Trophoblast cell (in vitro differentiated cells and primary cell): ENCODE data around the gene GPR132.

ENCODE experiments used
- DNase-seq, 2 donors: peaks; one replicate each; pipeline ENCODE4 v3.0.0-alpha.2; 2016
- H2AFZ ChIP-seq: 2 replicates; pipeline ENCODE4 v1.6.1; 2013; ENCODE audit warnings: low read length, moderate library complexity, mild to moderate bottlenecking; ENCODE audit not compliant: insufficient read depth, poor library complexity
- H2AK5ac ChIP-seq: 2 replicates; pipeline ENCODE4 v1.6.1; 2013; ENCODE audit warnings: mild to moderate bottlenecking, low read length
- H2BK120ac ChIP-seq: 2 replicates; pipeline ENCODE4 v1.6.1; 2013; ENCODE audit warnings: low read length, mild to moderate bottlenecking, moderate library complexity; ENCODE audit not compliant: insufficient read depth, poor library complexity
- H2BK12ac ChIP-seq: 2 replicates; pipeline ENCODE4 v1.6.1; 2013; ENCODE audit warnings: mild to moderate bottlenecking, low read length, moderate library complexity
- H2BK5ac ChIP-seq: 2 replicates; pipeline ENCODE4 v1.6.1; 2013; ENCODE audit warnings: low read length, low read depth, moderate library complexity, mild to moderate bottlenecking; ENCODE audit not compliant: poor library complexity
- H3K14ac ChIP-seq: 2 replicates; pipeline ENCODE4 v1.6.1; 2013; ENCODE audit warnings: mild to moderate bottlenecking, low read length
- H3K18ac ChIP-seq: 2 replicates; pipeline ENCODE4 v1.6.1; 2013; ENCODE audit warnings: mild to moderate bottlenecking, low read length
- H3K23ac ChIP-seq: 2 replicates; pipeline ENCODE4 v1.6.1; 2013; ENCODE audit warnings: low read length
- H3K27ac ChIP-seq: 2 replicates; pipeline ENCODE4 v1.5.1; 2013; ENCODE audit warnings: low read depth, mild to moderate bottlenecking, inconsistent platforms, low read length, moderate library complexity
- H3K27me3 ChIP-seq: 2 replicates; pipeline ENCODE4 v1.6.1; 2013; ENCODE audit warnings: inconsistent platforms, mild to moderate bottlenecking, low read length, moderate library complexity; ENCODE audit not compliant: insufficient read depth
- H3K36me3 ChIP-seq, 2 experiments: 1 replicate in 1 of 2; 2 replicates in 1 of 2; pipeline ENCODE4 v1.6.1; 2013; ENCODE audit warnings: low read length in 2 of 2, mild to moderate bottlenecking in 2 of 2, moderate library complexity in 1 of 2; ENCODE audit not compliant: insufficient read depth in 2 of 2, control insufficient read depth in 1 of 2
- H3K4ac ChIP-seq: 2 replicates; pipeline ENCODE4 v1.6.1; 2013; ENCODE audit warnings: low read depth, mild to moderate bottlenecking, low read length, moderate library complexity
- H3K4me1 ChIP-seq, 2 experiments: 1 replicate in 1 of 2; 2 replicates in 1 of 2; pipeline ENCODE4 v1.6.1; 2013; ENCODE audit warnings: low read length in 2 of 2, mild to moderate bottlenecking in 2 of 2, moderate library complexity in 1 of 2; ENCODE audit not compliant: insufficient read depth in 2 of 2, control insufficient read depth in 1 of 2
- H3K4me2 ChIP-seq: 2 replicates; pipeline ENCODE4 v1.6.1; 2013; ENCODE audit warnings: inconsistent platforms, mild to moderate bottlenecking, low read length, moderate library complexity
- H3K4me3 ChIP-seq: 2 replicates; pipeline ENCODE4 v1.5.1; 2013; ENCODE audit warnings: mild to moderate bottlenecking, low read depth, low read length, inconsistent platforms
- H3K79me1 ChIP-seq: one replicate; pipeline ENCODE4 v1.6.1; 2013; ENCODE audit warnings: low read length
- H3K79me2 ChIP-seq: 2 replicates; pipeline ENCODE4 v1.6.1; 2013; ENCODE audit warnings: low read length, mild to moderate bottlenecking; ENCODE audit not compliant: control insufficient read depth, insufficient read depth, poor library complexity
- H3K9ac ChIP-seq: 2 replicates; pipeline ENCODE4 v1.6.1; 2013; ENCODE audit warnings: mild to moderate bottlenecking, low read length
- H3K9me3 ChIP-seq: 2 replicates; pipeline ENCODE4 v1.6.1; 2013; ENCODE audit warnings: low read depth, mild to moderate bottlenecking, control low read depth, inconsistent platforms, low read length; ENCODE audit not compliant: insufficient read depth
- H4K12ac ChIP-seq: 2 replicates; pipeline ENCODE4 v1.6.1; 2013; ENCODE audit warnings: low read depth, mild to moderate bottlenecking, low read length, moderate library complexity
- H4K8ac ChIP-seq: 2 replicates; pipeline ENCODE4 v1.6.1; 2013; ENCODE audit warnings: low read depth, mild to moderate bottlenecking, low read length, moderate library complexity
- H4K91ac ChIP-seq: one replicate; pipeline ENCODE4 v1.6.1; 2013; ENCODE audit warnings: low read depth, mild to moderate bottlenecking, low read length, moderate library complexity
- WGBS: extraction: QIAGEN DNeasy Blood & Tissue Kit; methylation state at CpG from one replicate; pipeline ENCODE4 v1.1.7; 2013; ENCODE audit warnings: missing lambda C conversion rate; ENCODE audit not compliant: insufficient read length, insufficient coverage; ENCODE audit errors: extremely low coverage; 5-methylcytosine and 5-hydroxymethylcytosine counted together

GPR132 gene

DNA sequence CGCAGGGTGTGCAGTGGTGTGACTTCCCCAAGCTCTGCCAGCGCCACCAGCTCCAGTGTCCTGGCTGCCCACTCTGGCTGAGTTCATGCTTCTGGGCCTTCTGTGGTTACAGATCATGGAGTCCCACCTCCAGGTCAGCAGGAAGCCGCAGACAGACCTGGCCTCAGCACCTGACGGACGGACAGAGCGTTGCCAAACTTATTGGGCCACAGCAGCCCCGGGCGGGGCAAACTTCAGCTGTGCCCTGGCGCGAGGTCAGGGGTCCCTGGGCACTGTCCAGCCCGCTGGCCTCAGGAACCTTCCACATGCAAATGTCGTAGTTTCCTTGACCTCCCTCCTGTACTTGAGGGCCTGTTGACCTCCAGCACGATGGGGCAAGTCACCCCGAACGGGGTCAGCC is 11.2 kb downstream of the GPR132 start:
- H4K8ac ChIP-seq: no peak overlapping the region
- peaks cover 3% of the 10 kb centered on the region for H3K9me3 ChIP-seq
- no peak overlapping the region for H2BK120ac ChIP-seq
- H3K14ac ChIP-seq: no peak overlapping the region
- WGBS: no CpG with 5 or more reads among the region's 15 CpGs
- H4K12ac ChIP-seq: no peak overlapping the region
- no peak overlapping the region for H3K4me3 ChIP-seq
- H2AFZ ChIP-seq: no peak overlapping the region
- H3K4me1 ChIP-seq: no peaks in the 10 kb centered on the region
- no peak overlapping the region for H3K23ac ChIP-seq
- no peak overlapping the region for H2BK12ac ChIP-seq
- no peaks in the 10 kb centered on the region for H3K36me3 ChIP-seq
- H2BK5ac ChIP-seq: no peak overlapping the region
- H3K18ac ChIP-seq: no peak overlapping the region
- H3K79me1 ChIP-seq: no peaks in the 10 kb centered on the region
- peaks cover 11% of the 10 kb centered on the region for H3K27me3 ChIP-seq
- H3K27ac ChIP-seq: no peak overlapping the region
- H3K4ac ChIP-seq: no peak overlapping the region
- no peak overlapping the region for H2AK5ac ChIP-seq
- H3K9ac ChIP-seq: no peak overlapping the region
- H3K79me2 ChIP-seq: peaks cover 1% of the 10 kb centered on the region
- no peak overlapping the region for H3K4me2 ChIP-seq
- no peak for DNase-seq
- H4K91ac ChIP-seq: no peak overlapping the region

DNA sequence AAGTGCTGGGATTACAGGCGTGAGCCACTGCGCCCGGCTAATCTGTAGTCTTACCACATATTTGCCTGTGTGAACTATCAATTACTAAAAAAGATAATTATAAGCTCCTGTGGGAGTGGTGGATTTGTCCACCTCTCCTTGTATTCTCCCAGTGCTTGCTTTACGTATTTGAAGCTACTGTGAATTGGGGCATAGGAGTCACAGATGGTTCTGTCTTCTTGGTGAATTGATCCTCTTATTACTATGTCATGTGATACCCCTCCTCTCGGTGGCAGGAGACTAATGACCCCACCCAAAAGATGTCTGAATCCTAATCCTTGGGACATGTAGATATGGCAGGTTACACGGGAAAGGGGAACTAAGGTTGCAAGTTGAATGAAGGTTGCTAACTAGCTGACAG is 11.8 kb downstream of the GPR132 start:
- Histone ChIP-seq H3K36me3 (no peaks in the 10 kb centered on the region), H3K79me2 (no peaks in the 10 kb centered on the region), H2AFZ (no peak overlapping the region), H3K9ac (no peak overlapping the region), H3K23ac (no peak overlapping the region), H3K4me3 (no peak overlapping the region), H2BK12ac (no peak overlapping the region), H3K4ac (no peak overlapping the region), H3K4me1 (no peaks in the 10 kb centered on the region), H3K27me3 (peaks cover 11% of the 10 kb centered on the region), H3K27ac (no peak overlapping the region), H4K91ac (no peak overlapping the region), H4K12ac (no peak overlapping the region), H3K18ac (no peak overlapping the region), H3K4me2 (no peak overlapping the region), H3K14ac (no peak overlapping the region), H2BK120ac (no peak overlapping the region), H3K79me1 (no peaks in the 10 kb centered on the region), H2AK5ac (no peak overlapping the region), H4K8ac (no peak overlapping the region), H2BK5ac (no peak overlapping the region), H3K9me3 (peaks cover 3% of the 10 kb centered on the region)
- WGBS: no CpG with 5 or more reads among the region's 6 CpGs
- DNase-seq: no peak

DNA sequence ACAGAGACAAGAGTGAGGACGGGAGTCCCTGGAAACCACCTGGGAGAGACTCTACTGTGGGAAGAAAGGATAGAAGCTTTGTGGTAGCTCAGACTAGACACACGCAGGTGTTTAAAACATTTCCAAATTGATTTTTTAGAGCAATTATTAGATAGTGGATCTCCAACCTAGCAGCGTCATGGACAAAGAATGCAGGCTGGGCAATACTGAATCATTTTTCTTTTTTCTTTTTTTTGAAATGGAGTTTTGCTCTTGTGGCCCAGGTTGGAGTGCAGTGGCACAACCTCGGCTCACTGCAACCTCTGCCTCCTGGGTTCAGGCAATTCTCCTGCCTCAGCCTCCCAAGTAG is 13.1 kb downstream of the GPR132 start:
- Histone ChIP-seq H2BK120ac (no peak overlapping the region), H3K4me2 (no peak overlapping the region), H3K23ac (no peak overlapping the region), H3K18ac (no peak overlapping the region), H4K8ac (no peak overlapping the region), H3K4me1 (no peaks in the 10 kb centered on the region), H3K4ac (no peak overlapping the region), H4K91ac (no peak overlapping the region), H4K12ac (no peak overlapping the region), H3K27ac (no peak overlapping the region), H2AFZ (no peak overlapping the region), H3K27me3 (peaks cover 11% of the 10 kb centered on the region), H3K79me1 (no peaks in the 10 kb centered on the region), H3K36me3 (no peaks in the 10 kb centered on the region), H3K4me3 (no peak overlapping the region), H3K79me2 (no peaks in the 10 kb centered on the region), H2BK12ac (no peak overlapping the region), H2BK5ac (no peak overlapping the region), H3K9me3 (peaks cover 3% of the 10 kb centered on the region), H3K14ac (no peak overlapping the region), H3K9ac (no peak overlapping the region), H2AK5ac (no peak overlapping the region)
- DNase-seq: peak; percentile 76 to 92
- no CpG with 5 or more reads among the region's 4 CpGs for WGBS

DNA sequence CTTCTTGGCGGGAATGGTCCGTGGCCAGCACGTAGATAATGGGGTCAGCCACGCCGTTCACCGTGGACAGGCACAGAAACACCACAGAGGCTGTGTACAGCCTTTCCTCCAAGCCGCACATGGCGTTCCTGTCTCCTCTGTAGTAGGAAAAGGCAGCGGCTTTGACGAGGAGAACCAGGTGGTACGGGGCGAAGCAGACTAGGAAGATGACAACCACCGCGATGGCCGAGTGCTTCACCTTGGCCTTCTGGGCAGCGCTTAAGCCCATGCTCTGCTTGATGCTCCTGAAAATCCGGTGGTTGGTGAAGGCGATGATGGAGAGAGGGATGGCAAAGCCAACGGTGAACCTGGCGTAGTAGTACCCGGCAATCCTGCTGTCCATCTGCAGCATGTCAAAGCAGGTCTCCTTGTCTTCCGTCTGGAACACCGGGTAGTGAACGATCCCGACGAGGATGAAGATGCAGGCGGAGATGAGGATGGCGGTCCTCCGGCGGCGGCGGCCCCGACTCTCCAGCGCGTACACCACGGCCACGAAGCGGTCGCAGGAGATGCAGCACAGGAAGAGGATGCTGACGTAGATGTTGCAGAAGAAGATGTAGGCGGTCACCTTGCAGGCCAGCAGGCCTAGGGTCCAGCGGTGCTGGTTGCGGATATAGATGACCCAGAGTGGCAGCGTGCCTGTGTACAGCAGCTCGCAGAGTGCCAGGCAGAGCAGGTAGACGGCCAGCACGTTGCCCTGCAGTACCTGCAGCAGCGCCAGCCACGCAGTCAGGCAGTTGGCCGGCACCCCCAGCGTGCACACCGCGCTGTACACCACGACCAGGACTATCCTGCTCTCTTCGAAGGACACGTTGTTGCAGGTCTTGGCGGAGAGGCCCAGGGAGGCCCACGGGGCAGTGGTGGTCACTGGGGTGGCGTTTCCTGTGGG is 13.8 kb downstream of the GPR132 start:
- Histone ChIP-seq H4K12ac (no peak overlapping the region), H4K91ac (no peak overlapping the region), H3K4me2 (no peak overlapping the region), H2BK120ac (no peak overlapping the region), H3K23ac (no peak overlapping the region), H4K8ac (no peak overlapping the region), H3K79me2 (no peaks in the 10 kb centered on the region), H2AFZ (no peak overlapping the region), H3K18ac (no peak overlapping the region), H3K4ac (no peak overlapping the region), H3K36me3 (no peaks in the 10 kb centered on the region), H3K27ac (no peak overlapping the region), H3K9me3 (peaks cover 3% of the 10 kb centered on the region), H2BK12ac (no peak overlapping the region), H3K79me1 (no peaks in the 10 kb centered on the region), H3K9ac (no peak overlapping the region), H3K27me3 (peaks cover 9% of the 10 kb centered on the region), H3K14ac (no peak overlapping the region), H2BK5ac (no peak overlapping the region), H2AK5ac (no peak overlapping the region), H3K4me1 (no peaks in the 10 kb centered on the region), H3K4me3 (no peak overlapping the region)
- WGBS: no CpG with 5 or more reads among the region's 59 CpGs
- peak in 1 of 2 donors; percentile 40 for DNase-seq
